HG03097 (cell line): ENCODE data around the gene MT1B.
"Not testable (repeated sequence)": the region's sequence is repeated elsewhere in the genome, so short reads cannot be mapped to it uniquely, and the experiment has no call there.

Experiments
- ATAC-seq: cut with Tn5 transposase; IDR thresholded peaks from one replicate; pipeline ENCODE4 v1.9.1; 2021; ENCODE audit not compliant: unreplicated experiment, low FRiP score

The MT1B gene

GRCh38 chr16:56618138-56618537 is 33.5 kb upstream of the MT1B start:
- no peak for ATAC-seq

- ATAC-seq, result no peak
Measured at GRCh38 chr16:56620339-56620897, 31.3 kb upstream of the MT1B start.

- ATAC-seq, result not testable (repeated sequence)
Measured at GRCh38 chr16:56621665-56622445, 29.8 kb upstream of the MT1B start.

DNA sequence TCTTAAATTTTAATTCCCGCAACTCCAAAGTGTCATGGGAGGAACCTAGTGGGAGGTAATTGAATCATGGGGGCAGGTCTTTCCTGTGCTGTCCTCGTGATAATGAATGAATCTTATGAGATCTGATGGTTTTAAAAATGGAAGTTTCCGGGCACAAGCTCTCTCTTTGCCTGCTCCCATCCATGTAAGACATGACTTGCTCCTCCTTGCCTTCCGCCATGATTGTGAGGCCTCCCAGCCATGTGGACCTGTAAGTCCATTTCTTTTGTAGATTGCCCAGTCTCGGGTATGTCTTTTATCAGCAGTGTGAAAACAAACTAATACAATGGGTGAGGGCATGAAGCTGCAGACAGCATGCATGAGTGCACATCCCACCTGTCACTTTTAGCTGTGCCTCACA is 28.5 kb upstream of the MT1B start:
- ATAC-seq, result not testable (repeated sequence)

DNA sequence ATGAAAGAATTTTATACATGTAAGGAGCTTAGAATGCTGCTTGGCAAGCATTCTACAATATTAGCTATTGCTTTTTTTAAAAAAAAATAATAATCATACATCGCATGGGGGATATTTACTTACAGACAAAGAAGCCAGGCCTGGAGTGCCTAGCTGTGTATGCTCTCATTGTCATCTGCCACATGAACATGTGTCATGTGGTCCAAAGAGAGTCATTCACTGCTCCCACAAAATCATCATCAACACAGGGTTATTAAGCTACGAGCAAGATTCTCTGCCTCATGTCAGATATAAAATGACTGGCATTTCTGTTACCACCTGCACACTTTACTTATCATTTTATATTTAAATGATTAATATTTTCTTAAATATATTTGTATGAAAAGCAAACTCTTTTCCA is 28.0 kb upstream of the MT1B start:
- no peak for ATAC-seq

DNA sequence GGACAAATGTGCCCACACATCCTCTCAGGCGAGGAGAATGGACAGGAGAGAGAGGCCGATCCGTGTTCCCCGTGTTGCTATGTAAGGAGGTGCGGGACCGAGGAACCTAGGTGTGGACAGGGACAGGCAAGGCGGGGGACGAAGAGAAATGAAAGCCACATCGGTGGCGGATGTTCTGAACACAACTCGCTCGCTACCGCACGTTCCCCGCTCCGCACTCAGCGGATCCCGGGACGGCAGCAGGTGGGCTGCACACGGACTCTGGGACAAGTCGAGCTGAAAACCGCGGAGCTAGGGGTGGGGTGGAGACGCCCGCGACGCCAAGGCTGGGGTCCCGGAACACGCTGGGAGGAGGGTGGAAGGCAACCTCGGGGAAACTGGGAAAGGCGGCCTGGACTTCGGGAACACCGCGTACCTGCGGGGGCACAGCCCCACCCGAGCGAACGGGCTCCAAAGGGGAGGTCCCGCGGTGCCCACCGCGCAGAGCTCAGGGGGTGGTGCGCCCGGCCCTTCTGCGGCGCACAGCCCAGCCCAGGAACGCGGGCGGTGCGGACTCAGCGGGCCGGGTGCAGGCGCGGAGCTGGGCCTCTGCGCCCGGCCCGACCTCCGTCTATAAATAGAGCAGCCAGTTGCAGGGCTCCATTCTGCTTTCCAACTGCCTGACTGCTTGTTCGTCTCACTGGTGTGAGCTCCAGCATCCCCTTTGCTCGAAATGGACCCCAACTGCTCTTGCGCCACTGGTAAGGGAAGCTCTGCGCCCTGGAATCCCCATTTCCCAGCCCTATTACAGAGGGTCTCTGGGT is 26.3 kb upstream of the MT1B start, which contains the start of gene MT1E:
MT1E (plus strand) TSS at position 642 of the 803 bp plus-strand sequence; CDS start at position 713, 71 bp downstream.
- peak; percentile 49 for ATAC-seq

DNA sequence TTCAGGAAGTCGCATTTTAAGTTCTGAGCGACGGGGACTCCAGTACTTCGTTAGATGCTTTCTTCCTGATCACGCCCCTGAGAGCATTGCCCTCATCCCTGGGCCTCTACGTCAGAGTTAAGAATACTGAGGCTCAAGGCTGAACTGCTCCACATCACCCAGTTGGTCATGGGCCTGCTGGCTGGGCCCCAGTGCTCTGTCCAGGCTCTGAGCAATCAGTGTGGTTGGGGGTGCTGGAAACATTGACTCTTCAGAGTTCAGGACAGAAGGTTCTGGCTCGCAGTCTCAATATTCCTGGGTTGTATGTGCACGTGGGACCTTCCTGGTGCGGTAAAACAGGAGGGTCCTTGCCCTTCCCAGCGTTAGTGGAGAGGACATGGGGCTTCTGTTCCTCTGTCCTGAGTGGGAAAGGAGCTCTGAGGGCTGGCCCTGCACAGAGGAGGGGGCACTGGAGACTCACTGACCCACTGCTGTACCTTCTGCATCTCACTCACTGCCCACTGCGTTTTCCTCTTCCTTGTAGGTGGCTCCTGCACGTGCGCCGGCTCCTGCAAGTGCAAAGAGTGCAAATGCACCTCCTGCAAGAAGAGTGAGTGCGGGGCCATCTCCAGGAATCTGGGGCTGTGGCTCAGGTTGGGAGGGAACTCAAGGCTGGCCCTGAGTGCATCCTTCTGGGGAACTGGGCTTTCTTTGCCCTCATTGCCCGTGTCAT is 25.6 kb upstream of the MT1B start:
- ATAC-seq, result no peak

DNA sequence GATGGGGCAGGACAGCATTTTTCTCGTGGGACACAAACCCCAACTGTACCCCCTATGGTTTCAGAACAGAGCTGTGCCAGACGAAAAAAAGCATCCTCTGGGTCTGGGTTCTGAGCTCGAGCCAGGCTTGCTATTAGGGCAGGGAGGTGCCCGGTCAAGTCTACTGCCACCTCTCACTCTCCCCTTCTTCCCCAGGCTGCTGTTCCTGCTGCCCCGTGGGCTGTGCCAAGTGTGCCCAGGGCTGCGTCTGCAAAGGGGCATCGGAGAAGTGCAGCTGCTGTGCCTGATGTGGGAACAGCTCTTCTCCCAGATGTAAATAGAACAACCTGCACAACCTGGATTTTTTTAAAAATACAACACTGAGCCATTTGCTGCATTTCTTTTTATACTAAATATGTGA is 25.0 kb upstream of the MT1B start:
- ATAC-seq, result no peak

DNA sequence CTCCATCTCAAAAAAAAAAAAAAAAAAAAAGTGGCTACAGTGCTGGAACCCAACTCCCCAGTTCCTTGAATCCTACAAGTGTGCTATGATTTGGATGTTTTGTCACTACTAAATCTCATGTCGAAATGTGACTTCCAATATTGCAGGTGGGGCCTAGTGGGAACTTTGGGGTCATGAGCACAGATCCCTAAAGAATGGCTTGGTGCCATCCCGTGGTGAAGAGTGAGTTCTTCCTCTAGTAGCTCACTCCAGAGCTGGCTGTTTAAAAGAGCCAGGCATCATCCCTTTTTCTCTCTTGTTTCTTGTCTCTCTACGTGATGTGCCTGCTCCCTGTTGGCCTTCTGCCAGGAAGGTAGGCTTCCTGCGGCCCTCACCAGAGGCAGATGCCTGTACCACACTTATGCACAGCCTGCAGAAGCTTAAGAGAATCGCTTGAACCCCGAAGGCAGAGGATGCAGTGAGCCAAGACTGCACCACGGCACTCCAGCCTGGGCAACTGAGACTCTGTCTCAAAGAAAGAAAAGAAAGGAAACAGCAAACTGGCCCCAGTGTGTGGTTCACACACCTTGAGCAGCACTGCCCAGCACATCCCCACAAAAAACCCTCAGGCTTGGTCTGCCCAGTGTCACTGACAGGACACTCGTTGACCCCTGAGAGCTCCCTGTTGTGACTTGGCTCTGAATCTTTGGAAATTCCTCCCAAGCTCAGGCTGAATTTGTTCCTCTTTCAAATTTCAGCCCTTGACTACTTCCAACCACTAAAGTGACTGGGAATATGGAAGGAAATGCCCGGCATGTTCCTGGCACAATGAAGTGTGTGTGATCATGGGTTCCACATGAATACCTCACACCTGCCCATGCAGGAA is 23.0 kb upstream of the MT1B start:
- no peak for ATAC-seq

- no peak for ATAC-seq
Measured at GRCh38 chr16:56629531-56629930, 22.2 kb upstream of the MT1B start.

GRCh38 chr16:56630134-56630533 is 21.6 kb upstream of the MT1B start:
- ATAC-seq, result peak; percentile 72

GRCh38 chr16:56631197-56631596 is 20.5 kb upstream of the MT1B start:
- ATAC-seq, result no peak

DNA sequence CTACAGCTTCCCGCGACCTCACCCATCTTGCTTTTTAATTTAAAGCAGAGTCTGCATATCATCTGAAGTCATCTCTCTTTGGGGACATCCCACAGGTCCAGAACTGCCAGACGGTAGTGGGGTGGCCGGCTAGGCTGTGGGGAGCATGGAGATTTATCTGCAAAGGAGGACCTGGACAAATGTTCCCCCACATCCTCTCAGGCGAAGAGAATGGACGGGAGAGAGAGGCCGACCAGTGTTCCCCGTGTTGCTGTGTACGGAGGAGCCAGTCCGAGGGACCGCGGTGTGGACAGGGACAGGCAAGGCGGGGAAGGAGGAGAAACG is 19.9 kb upstream of the MT1B start:
- ATAC-seq, result no peak

DNA sequence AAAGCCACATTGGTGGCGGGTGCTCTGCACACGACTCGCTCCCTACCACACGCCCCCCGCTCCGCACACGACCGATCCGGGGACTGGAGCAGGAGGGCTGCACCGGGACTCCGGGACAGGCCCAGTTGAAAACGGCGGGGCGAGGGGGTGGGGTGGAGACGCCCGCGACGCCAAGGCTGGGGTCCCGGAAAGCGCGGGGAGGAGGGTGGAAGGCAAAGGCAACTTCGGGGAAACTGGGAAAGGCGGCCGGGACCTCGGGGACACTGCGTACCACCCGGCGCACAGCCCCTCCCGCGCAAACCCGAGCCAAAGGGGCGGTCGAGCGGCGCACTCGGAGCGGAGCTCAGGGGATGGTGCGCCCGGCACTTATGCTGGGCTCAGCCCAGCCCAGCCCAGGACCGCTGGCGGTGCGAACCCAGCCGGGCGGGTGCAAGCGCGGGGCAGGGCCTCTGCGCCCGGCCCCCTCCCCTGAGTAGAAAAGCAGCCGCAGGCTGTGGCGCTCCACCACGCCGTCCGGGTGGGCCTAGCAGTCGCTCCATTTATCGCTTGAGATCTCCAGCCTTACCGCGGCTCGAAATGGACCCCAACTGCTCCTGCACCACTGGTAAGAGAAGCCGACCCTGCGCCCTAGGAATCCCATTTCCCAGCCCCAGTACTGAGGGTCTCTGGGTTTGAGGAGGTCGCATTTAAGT is 19.4 kb upstream of the MT1B start, which contains the start of gene MT1M:
MT1M (plus strand) TSS at position 504 of the 692 bp plus-strand sequence; CDS start at position 577, 73 bp downstream.
- no peak for ATAC-seq

GRCh38 chr16:56632848-56633365 is 18.8 kb upstream of the MT1B start:
- no peak for ATAC-seq

- ATAC-seq, result no peak
Measured at GRCh38 chr16:56633535-56633934, 18.2 kb upstream of the MT1B start.

GRCh38 chr16:56634715-56635440 is 16.8 kb upstream of the MT1B start:
- ATAC-seq, result no peak

GRCh38 chr16:56635441-56635967 is 16.2 kb upstream of the MT1B start:
- ATAC-seq, result no peak
